GM11168 (cell line): Measurements from ENCODE around the gene PLEKHM2.

Experiments used
- in situ Hi-C: fragments of 300-500 bp; cut with MboI; formaldehyde crosslinking; loops from one replicate; pipeline ENCODE4 v1.12.0; 2022; ENCODE audit warnings: low sequenced_read_pairs; ENCODE audit not compliant: unreplicated experiment

Gene PLEKHM2

GRCh38 chr1:15777909-15778707 is 94.0 kb downstream of the PLEKHM2 start:
- in situ Hi-C loops = no loop called here
